Measurements from ENCODE around the gene EEF1G. TPM values are rescaled to one million over a fixed set of nuclear protein-coding genes. Genes with fewer than 3 reads are reported as not detected.
A peak's percentile ranks its signal among the peaks of the same experiment; 100 is the strongest.

EEF1G gene
- polyA plus RNA-seq, 2 of the 4 experiments (the other 2 are of a cell fraction): 1,570 to 1,728 TPM

DNA sequence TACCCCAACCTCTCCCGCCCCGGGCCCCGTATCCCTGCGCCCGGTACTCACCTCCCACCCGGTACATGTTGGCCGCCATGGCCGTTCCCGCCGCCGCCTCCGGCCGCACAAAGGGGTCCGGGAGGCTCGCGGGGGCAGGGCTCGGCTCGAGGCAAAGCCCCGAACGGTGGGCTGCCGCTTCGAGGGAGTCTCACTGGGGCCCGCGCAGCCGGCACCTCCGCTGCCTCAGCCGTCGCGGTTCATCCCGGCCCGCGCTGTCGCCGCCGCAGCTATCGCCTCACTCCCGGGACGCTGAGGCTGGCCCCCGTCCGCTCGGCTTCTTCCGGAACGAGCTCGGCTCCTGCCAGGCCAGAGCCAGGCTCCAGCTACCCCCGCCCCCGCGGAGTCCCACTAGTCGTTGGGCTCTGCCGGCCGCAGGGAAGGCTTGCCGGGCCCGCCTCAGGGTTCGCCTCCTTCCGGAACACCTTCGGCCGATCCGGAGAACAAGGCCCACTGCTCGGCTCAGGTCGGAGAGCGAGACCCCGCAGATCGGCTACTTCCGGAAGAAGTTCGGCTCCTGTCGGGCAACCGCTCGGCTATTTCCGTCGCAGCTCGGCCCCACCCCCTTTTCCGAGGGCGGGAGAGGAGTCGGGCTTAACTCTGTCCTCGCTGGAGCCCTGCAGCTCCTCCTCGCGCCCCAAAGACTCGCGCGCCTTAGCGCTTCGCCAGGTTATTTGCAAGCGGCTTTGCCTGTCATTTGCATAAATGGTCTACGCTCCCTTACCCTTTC lies 27.9 kb upstream of the EEF1G start, which contains the start of gene MTA2 (continued):
- TF ChIP-seq, protein P1, sequence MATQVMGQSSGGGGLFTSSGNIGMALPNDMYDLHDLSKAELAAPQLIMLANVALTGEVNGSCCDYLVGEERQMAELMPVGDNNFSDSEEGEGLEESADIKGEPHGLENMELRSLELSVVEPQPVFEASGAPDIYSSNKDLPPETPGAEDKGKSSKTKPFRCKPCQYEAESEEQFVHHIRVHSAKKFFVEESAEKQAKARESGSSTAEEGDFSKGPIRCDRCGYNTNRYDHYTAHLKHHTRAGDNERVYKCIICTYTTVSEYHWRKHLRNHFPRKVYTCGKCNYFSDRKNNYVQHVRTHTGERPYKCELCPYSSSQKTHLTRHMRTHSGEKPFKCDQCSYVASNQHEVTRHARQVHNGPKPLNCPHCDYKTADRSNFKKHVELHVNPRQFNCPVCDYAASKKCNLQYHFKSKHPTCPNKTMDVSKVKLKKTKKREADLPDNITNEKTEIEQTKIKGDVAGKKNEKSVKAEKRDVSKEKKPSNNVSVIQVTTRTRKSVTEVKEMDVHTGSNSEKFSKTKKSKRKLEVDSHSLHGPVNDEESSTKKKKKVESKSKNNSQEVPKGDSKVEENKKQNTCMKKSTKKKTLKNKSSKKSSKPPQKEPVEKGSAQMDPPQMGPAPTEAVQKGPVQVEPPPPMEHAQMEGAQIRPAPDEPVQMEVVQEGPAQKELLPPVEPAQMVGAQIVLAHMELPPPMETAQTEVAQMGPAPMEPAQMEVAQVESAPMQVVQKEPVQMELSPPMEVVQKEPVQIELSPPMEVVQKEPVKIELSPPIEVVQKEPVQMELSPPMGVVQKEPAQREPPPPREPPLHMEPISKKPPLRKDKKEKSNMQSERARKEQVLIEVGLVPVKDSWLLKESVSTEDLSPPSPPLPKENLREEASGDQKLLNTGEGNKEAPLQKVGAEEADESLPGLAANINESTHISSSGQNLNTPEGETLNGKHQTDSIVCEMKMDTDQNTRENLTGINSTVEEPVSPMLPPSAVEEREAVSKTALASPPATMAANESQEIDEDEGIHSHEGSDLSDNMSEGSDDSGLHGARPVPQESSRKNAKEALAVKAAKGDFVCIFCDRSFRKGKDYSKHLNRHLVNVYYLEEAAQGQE (IDR thresholded peaks at IDR 0.05): 0 out of 2 replicates have a peak, but pooled peaks have one; percentile 31
- TF ChIP-seq, protein P2, sequence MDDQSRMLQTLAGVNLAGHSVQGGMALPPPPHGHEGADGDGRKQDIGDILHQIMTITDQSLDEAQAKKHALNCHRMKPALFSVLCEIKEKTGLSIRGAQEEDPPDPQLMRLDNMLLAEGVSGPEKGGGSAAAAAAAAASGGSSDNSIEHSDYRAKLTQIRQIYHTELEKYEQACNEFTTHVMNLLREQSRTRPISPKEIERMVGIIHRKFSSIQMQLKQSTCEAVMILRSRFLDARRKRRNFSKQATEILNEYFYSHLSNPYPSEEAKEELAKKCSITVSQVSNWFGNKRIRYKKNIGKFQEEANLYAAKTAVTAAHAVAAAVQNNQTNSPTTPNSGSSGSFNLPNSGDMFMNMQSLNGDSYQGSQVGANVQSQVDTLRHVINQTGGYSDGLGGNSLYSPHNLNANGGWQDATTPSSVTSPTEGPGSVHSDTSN (IDR thresholded peaks at IDR 0.05): peak; percentile 48; the same call in 1 of the 2 replicates
- no peak for TF ChIP-seq SREBF2 (IDR thresholded peaks at IDR 0.05)
- no peak for TF ChIP-seq RARB (CRISPR knock-in tag; IDR thresholded peaks at IDR 0.05)
- no peak for TF ChIP-seq FOXS1 (CRISPR knock-in tag; IDR thresholded peaks at IDR 0.05)
- no peak for TF ChIP-seq HOXB13 (CRISPR knock-in tag; IDR thresholded peaks at IDR 0.05; ENCODE audit: low read depth)
- no peak for TF ChIP-seq RCOR1 (IDR thresholded peaks at IDR 0.05; ENCODE audit: low read depth, low read length)
- TF ChIP-seq SMC3 (IDR thresholded peaks at IDR 0.05): no peak
- TF ChIP-seq, protein P3, sequence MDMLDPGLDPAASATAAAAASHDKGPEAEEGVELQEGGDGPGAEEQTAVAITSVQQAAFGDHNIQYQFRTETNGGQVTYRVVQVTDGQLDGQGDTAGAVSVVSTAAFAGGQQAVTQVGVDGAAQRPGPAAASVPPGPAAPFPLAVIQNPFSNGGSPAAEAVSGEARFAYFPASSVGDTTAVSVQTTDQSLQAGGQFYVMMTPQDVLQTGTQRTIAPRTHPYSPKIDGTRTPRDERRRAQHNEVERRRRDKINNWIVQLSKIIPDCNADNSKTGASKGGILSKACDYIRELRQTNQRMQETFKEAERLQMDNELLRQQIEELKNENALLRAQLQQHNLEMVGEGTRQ (IDR thresholded peaks at IDR 0.05): no peak
- TF ChIP-seq JUNB (IDR thresholded peaks at IDR 0.05): no peak
- TF ChIP-seq, protein P4, sequence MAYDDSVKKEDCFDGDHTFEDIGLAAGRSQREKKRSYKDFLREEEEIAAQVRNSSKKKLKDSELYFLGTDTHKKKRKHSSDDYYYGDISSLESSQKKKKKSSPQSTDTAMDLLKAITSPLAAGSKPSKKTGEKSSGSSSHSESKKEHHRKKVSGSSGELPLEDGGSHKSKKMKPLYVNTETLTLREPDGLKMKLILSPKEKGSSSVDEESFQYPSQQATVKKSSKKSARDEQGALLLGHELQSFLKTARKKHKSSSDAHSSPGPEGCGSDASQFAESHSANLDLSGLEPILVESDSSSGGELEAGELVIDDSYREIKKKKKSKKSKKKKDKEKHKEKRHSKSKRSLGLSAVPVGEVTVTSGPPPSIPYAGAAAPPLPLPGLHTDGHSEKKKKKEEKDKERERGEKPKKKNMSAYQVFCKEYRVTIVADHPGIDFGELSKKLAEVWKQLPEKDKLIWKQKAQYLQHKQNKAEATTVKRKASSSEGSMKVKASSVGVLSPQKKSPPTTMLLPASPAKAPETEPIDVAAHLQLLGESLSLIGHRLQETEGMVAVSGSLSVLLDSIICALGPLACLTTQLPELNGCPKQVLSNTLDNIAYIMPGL (CRISPR knock-in tag; IDR thresholded peaks at IDR 0.05; ENCODE audit: borderline replicate concordance): no peak; the same call in 1 of the 2 replicates
- TF ChIP-seq, protein P5, sequence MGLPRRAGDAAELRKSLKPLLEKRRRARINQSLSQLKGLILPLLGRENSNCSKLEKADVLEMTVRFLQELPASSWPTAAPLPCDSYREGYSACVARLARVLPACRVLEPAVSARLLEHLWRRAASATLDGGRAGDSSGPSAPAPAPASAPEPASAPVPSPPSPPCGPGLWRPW (IDR thresholded peaks at IDR 0.05): no peak
- no peak for TF ChIP-seq NFE2L2 (conservative IDR thresholded peaks at IDR 0.05; ENCODE audit: low read length)
- TF ChIP-seq FOSB (CRISPR knock-in tag; IDR thresholded peaks at IDR 0.05): no peak
- TF ChIP-seq KDM5A (IDR thresholded peaks at IDR 0.05): peak; percentile 49; the same call in 1 of the 2 replicates
- no peak for TF ChIP-seq MYC (IDR thresholded peaks at IDR 0.05; ENCODE audit: borderline replicate concordance, low read length)
- no peak for TF ChIP-seq HOXA7 (CRISPR knock-in tag; IDR thresholded peaks at IDR 0.05)
- TF ChIP-seq CEBPB (IDR thresholded peaks at IDR 0.05): no peak
- peak; percentile 73 for TF ChIP-seq PHF8 (IDR thresholded peaks at IDR 0.05; ENCODE audit: borderline replicate concordance, low read depth)
- TF ChIP-seq ZC3H11A (IDR thresholded peaks at IDR 0.05): no peak
- TF ChIP-seq, protein P6, sequence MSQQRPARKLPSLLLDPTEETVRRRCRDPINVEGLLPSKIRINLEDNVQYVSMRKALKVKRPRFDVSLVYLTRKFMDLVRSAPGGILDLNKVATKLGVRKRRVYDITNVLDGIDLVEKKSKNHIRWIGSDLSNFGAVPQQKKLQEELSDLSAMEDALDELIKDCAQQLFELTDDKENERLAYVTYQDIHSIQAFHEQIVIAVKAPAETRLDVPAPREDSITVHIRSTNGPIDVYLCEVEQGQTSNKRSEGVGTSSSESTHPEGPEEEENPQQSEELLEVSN (IDR thresholded peaks at IDR 0.05; ENCODE audit: borderline replicate concordance, low read depth): peak; percentile 65; the same call in 1 of the 2 replicates
- no peak for TF ChIP-seq BHLHE40 (IDR thresholded peaks at IDR 0.05; ENCODE audit: low read depth, low read length)
- TF ChIP-seq GATA3 (IDR thresholded peaks at IDR 0.05; ENCODE audit: borderline replicate concordance): no peak; the same call in 1 of the 2 replicates
- no peak for TF ChIP-seq ESRRA (IDR thresholded peaks at IDR 0.05; ENCODE audit: borderline replicate concordance, low read length)
- TF ChIP-seq TFCP2L1 (CRISPR knock-in tag; IDR thresholded peaks at IDR 0.05): no peak
- peak; percentile 15; the same call in 1 of the 2 replicates for TF ChIP-seq RFX5 (IDR thresholded peaks at IDR 0.05)
- no peak for TF ChIP-seq CHD2 (IDR thresholded peaks at IDR 0.05; ENCODE audit: low read length, partially characterized antibody)
- no peak for TF ChIP-seq CHD4 (IDR thresholded peaks at IDR 0.05; ENCODE audit: borderline replicate concordance)
- TF ChIP-seq ZFP36 (IDR thresholded peaks at IDR 0.05; ENCODE audit: borderline replicate concordance, partially characterized antibody): no peak
- TF ChIP-seq ZNF302 (CRISPR knock-in tag; IDR thresholded peaks at IDR 0.05): no peak
- TF ChIP-seq, protein P7, sequence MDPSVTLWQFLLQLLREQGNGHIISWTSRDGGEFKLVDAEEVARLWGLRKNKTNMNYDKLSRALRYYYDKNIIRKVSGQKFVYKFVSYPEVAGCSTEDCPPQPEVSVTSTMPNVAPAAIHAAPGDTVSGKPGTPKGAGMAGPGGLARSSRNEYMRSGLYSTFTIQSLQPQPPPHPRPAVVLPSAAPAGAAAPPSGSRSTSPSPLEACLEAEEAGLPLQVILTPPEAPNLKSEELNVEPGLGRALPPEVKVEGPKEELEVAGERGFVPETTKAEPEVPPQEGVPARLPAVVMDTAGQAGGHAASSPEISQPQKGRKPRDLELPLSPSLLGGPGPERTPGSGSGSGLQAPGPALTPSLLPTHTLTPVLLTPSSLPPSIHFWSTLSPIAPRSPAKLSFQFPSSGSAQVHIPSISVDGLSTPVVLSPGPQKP (IDR thresholded peaks at IDR 0.05; ENCODE audit: low read depth, low read length): no peak
- no peak for TF ChIP-seq EP300 (IDR thresholded peaks at IDR 0.05)
- TF ChIP-seq KDM1A (IDR thresholded peaks at IDR 0.05; ENCODE audit: low read depth): no peak

Measured in A549 (cell line).